ENCODE measurements around the gene SATB2.

SATB2 gene

GRCh38 chr2:199424160-199424559 is 33.6 kb downstream of the SATB2 start:
- no peak overlapping the region for H3K27ac ChIP-seq
- TF ChIP-seq, protein P1, sequence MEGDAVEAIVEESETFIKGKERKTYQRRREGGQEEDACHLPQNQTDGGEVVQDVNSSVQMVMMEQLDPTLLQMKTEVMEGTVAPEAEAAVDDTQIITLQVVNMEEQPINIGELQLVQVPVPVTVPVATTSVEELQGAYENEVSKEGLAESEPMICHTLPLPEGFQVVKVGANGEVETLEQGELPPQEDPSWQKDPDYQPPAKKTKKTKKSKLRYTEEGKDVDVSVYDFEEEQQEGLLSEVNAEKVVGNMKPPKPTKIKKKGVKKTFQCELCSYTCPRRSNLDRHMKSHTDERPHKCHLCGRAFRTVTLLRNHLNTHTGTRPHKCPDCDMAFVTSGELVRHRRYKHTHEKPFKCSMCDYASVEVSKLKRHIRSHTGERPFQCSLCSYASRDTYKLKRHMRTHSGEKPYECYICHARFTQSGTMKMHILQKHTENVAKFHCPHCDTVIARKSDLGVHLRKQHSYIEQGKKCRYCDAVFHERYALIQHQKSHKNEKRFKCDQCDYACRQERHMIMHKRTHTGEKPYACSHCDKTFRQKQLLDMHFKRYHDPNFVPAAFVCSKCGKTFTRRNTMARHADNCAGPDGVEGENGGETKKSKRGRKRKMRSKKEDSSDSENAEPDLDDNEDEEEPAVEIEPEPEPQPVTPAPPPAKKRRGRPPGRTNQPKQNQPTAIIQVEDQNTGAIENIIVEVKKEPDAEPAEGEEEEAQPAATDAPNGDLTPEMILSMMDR (IDR thresholded peaks at IDR 0.05) = no peak
- TF ChIP-seq ZFX (IDR thresholded peaks at IDR 0.05; ENCODE audit: borderline replicate concordance) = no peak

DNA sequence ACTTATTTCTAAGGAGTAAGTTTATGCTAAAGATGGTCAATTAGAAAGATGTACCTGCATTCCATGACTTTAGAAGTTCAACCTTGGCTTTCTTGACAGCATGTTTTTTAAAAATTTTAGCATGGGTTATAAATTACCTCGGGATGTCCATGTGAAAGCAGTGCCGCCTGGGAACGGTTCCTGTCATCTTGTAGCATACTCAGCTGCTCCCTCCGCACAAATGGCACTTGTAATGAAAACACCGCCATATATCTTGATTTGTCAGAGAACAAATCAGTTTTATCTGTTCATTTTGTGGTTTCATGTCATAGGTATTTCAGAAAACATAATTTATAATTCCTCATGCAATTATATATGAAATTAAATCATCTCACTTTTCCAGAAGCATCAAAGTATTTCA is 38.3 kb downstream of the SATB2 start:
- TF ChIP-seq, protein P1 (IDR thresholded peaks at IDR 0.05) = no peak
- TF ChIP-seq ZFX (IDR thresholded peaks at IDR 0.05; ENCODE audit: borderline replicate concordance) = no peak
- no peak overlapping the region for H3K27ac ChIP-seq

- TF ChIP-seq, protein P1 (IDR thresholded peaks at IDR 0.05) = no peak
- no peak for TF ChIP-seq ZFX (IDR thresholded peaks at IDR 0.05; ENCODE audit: borderline replicate concordance)
- H3K27ac ChIP-seq = no peak overlapping the region
Observed at GRCh38 chr2:199414465-199414864, 43.3 kb downstream of the SATB2 start.

GRCh38 chr2:199414001-199414400 is 43.7 kb downstream of the SATB2 start:
- no peak overlapping the region for H3K27ac ChIP-seq
- TF ChIP-seq, protein P1 (IDR thresholded peaks at IDR 0.05) = no peak
- no peak for TF ChIP-seq ZFX (IDR thresholded peaks at IDR 0.05; ENCODE audit: borderline replicate concordance)

DNA sequence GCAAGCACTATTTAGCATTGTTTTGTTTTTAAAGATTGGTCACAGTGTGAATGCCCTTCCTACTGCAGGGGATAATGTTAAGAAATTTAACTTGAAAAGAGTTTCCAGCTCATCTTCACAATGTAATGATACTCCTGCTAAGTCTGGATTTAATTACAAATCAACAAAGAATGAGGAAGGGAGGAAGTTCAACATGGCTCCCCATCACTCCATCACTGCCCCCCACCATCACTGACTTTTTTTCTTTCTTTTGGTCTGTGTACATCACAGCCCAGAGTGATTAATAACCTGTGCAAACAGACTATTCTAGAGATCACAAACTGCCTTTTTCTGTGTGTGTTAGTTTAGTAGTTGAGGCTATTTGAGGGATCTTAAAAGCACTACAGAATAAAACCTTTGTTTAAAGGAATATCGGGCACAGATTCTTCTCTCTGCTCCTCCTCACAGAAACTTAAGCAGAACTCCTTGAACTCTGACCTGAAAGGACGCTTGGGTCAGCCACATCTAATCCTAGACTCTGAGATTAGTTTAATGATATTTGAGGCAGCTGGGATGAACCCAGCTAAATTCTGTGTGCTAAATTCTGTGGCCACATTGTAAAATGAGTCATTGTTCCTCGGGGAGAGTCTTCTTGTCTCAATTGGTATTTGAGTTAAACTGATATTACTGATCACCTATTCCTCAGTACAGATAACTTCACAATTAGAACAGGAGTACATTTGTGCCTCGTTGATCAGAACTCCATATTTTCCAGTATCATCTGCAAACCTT is 47.8 kb downstream of the SATB2 start:
- TF ChIP-seq, protein P1 (IDR thresholded peaks at IDR 0.05) = no peak
- no peak for TF ChIP-seq ZFX (IDR thresholded peaks at IDR 0.05; ENCODE audit: borderline replicate concordance)
- no peak overlapping the region for H3K27ac ChIP-seq

- no peak overlapping the region for H3K27ac ChIP-seq
- TF ChIP-seq, protein P1 (IDR thresholded peaks at IDR 0.05) = no peak
- no peak for TF ChIP-seq ZFX (IDR thresholded peaks at IDR 0.05; ENCODE audit: borderline replicate concordance)
Observed at GRCh38 chr2:199407421-199407820, 50.3 kb downstream of the SATB2 start.

- TF ChIP-seq, protein P1 (IDR thresholded peaks at IDR 0.05) = peak; percentile 14; the same call in 1 of the 2 replicates
- no peak for TF ChIP-seq ZFX (IDR thresholded peaks at IDR 0.05; ENCODE audit: borderline replicate concordance)
- no peak overlapping the region for H3K27ac ChIP-seq
Observed at GRCh38 chr2:199405241-199405640, 52.5 kb downstream of the SATB2 start.
